HUDEP-2 (cell line): ENCODE measurements around the gene PTPRD.

ENCODE experiments used
- DNase-seq, 76 experiments: peaks; one replicate each; lab custom pipeline; 2025; ENCODE audit not compliant: unreplicated experiment in 76 of 76; lab: John Stamatoyannopoulos, UW

The PTPRD gene

GRCh38 chr9:8394341-8394740 is 2218.5 kb downstream of the PTPRD start:
- DNase-seq = no peak

DNA sequence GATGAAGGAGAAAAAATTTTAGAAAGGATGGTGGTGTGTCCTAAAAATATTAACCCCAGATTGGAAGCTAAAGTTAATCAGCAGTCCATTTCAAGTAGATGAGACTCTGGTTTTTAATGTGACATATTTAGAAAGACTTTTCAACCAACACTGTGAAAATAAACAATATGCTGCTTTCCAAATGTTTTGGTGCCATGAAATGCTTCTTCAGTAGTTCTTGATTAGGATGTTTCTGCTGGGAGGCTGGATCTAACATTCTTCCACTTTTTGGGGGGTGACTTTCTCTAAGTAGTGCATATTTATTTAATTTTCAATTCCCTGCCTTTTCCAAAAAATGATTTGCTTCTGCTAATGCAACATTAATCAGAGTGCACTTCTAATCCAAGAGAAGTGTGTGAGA is 2219.9 kb downstream of the PTPRD start:
- no peak for DNase-seq

GRCh38 chr9:8391566-8391965 is 2221.2 kb downstream of the PTPRD start:
- no peak for DNase-seq

GRCh38 chr9:8391132-8391531 is 2221.7 kb downstream of the PTPRD start:
- no peak for DNase-seq

- DNase-seq = no peak
Observed at GRCh38 chr9:8390571-8390970, 2222.2 kb downstream of the PTPRD start.

DNA sequence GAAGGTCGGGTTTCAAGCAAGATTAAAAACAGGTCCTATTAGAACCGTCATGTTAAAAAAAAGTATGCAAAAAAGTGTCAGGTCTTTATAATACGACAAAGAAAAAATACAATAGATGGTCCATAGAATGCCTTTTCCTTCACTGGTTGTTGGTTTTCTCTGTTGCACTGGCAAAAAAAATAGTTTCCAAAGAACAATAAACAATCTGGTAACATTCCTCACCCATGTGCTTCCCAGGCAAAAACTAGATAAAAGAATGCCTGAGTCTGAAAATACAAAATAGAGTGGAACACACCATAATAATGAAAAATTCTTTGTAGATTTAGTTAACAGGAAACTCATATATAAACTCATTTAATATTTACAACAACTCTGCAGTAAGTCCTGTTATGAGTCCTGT is 2223.3 kb downstream of the PTPRD start:
- DNase-seq = no peak

DNA sequence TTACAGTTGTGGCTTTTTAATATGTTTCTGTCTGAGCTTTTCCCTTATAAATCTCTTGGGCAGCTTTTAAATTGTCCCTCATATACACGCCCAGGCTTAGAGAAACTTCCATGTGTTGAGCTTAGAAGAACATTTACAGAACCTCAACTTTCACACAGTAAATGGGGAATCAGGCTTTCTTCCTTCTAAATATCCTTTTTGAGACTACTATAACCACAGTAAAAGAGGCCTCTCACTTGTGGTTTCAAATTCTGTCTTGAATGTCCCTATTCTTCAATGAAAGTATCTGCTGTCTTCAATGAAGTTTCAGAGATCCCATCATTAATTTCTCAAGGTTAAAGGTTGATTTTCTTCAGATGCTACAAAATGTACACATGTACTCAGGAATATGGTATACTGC is 2224.7 kb downstream of the PTPRD start:
- DNase-seq = no peak

DNA sequence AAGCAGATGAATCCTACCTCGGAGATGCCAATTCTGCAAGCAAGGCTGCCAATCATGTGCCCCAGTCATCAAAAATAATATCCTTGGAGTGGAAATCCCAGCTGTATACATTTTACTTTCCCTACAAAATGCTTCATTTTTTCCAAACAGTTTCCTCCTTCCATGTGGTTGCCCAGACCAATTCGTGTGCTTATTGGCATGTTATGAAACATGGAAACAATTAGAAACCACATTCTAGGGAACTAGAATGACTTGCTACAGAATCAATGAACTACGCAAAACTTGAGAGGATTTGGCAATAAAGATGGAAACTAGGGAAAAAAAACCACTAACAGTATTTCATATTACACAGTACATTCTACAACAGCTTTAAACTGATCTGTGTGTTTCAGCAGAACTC is 2228.7 kb downstream of the PTPRD start:
- DNase-seq = no peak

DNA sequence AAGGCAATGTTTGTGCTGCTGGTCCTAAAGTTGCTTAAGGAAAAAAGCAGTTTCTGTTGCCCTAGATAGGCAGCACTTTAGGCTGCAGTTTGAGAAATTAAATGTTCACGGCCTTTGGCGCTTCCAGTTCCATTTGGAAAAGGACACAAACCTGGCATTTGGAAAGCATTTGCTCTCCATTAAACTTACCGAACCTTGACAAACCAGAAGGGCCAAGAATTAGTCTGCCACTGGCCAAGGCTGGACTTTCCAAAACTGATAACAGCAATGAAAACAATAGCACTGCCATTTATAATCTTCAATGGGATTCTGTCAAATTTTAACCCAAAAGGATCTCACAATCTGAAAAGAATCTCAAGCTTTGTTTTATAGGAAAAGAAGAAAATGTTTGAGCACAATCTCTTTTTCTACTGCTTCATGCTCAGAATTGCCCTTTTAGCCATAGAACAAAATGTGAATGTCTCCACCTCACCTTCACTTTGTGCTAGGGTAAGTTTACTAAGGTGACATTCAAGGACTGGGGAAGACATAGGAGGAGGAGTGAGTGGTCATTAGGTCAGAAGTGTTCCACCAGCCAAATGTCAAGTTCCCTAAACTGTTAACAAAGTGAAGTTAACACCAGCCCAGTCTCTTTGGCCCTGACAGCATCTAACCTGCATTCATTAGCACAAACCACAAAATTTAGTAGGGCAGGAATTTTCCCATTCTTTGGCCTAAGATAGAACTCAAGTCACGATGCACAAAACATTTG is 2229.8 kb downstream of the PTPRD start:
- DNase-seq = no peak

- no peak for DNase-seq
Observed at GRCh38 chr9:8382266-8382665, 2230.5 kb downstream of the PTPRD start.

- DNase-seq = no peak
Observed at GRCh38 chr9:8381601-8382000, 2231.2 kb downstream of the PTPRD start.

GRCh38 chr9:8374471-8374870 is 2238.3 kb downstream of the PTPRD start:
- no peak for DNase-seq

GRCh38 chr9:8371686-8372085 is 2241.1 kb downstream of the PTPRD start:
- no peak for DNase-seq

- no peak for DNase-seq
Observed at GRCh38 chr9:8366161-8366926, 2246.5 kb downstream of the PTPRD start.

DNA sequence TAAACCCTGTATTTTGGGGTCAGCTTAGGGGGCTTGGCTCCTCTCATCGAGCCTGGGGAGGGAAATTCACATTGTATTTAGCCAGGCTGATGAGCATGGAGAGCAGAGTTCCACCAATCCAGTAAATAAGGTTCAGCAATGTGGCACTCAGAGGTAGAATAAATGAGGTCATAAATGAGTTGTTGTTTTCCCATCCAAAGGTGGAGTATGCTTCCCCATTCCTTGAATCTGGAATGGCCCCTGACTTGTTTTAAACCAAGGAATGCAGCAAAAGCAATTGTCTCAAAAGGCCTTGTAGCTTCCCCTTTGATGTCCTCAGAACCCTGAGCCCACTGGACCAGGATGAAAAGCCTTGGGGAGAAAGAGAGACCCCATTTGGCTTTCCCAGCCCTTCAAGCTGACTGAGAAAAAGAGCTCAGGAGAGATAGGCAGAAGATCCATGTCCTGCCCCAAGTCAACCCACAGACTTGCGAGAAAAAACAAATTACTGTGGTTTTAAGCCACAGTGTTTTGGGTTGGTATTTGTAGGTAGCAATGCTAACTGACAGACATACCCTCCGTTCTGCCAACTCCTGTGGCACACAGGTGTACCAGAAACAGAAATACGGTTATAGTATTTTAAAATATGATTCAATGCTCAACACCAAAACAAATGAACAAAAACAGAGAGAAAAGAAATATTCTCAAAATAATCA is 2247.2 kb downstream of the PTPRD start:
- DNase-seq = no peak

DNA sequence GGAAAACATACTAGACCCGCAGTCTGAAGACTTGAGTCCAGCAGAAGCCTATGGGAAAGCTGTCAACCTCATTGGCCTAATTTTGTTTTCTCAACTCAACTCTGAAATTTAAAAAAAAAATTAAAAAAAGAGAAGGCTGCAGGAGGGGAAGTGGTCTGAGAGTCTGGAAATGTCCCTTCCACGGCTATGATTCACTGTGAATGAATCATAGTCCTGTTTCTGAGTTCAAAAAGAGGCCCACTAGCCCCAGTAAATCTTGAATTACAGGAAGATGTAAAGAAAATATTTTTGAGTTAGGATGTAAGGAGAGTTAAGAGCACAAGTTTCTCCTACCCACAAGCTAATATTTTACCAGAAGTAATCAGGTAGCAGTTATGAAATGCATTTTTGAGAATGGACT is 2247.8 kb downstream of the PTPRD start:
- DNase-seq = no peak

- DNase-seq = no peak
Observed at GRCh38 chr9:8364026-8364752, 2248.6 kb downstream of the PTPRD start.

DNA sequence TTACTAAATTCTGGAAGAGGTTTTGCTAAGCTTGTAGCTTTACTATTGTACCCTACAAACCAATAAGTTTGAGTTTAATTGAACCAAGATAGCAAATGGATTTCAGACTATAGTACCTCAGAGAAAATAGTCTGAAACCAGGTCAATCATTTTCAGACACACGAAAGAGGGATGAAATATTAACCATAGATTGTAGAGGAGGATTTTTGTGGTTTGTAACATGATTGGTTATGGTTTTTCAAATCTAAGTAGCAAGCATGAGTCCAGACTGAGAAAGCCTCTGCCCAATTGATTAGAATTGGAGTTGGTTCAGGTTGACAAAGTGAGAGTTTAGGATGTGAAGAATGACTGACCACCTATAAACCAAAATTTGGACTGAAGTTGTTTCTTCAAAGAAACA is 2250.6 kb downstream of the PTPRD start:
- no peak for DNase-seq

DNA sequence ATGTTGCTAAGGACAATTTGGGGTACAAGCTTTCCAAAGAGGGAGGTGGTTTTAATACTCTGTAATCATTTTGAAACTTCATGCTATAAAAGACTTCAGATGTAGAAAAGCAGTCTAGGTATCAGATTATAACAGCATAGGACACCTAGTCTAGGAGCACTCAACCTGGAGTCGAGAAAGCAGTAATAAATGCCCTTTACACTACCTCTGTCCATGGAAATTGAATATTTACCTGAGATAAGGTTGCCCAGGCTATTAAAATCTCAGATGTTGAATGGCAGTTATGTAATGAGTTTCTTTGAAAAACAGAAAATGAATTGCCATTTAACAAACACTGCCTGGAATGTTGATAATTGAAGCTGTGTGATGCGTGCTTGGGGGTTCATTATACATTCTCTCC is 2251.4 kb downstream of the PTPRD start:
- DNase-seq = no peak

GRCh38 chr9:8356406-8356805 is 2256.4 kb downstream of the PTPRD start:
- DNase-seq = no peak

DNA sequence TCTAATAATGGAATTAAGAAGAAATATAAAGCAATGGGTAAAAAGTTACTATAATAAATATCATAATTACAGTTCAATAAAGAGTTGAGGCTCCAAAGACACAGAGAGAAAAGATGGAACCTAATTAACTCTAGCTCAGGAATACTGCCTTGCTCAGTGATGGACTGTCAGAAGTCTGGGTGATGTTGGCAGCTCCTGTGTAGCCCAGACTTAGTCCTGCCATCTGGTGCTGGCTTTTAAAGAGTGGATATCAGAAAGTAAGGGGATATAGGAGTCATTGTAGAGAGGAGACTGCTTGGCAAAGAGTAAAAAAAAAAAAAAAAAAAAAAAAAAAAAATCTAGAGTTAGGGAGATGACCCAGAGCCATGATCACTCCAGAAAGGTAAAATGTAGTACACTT is 2261.4 kb downstream of the PTPRD start:
- DNase-seq = no peak
